HG02588 (cell line): ENCODE data around the gene DOCK4.

Experiments
- ATAC-seq: cut with Tn5 transposase; IDR thresholded peaks from one replicate; pipeline ENCODE4 v1.9.1; 2021; ENCODE audit warnings: mild to moderate bottlenecking, moderate library complexity; ENCODE audit not compliant: unreplicated experiment

The DOCK4 gene

GRCh38 chr7:112015146-112015545, 191.1 kb downstream of the DOCK4 start:
- ATAC-seq: no peak

GRCh38 chr7:112014347-112014746, 191.9 kb downstream of the DOCK4 start:
- ATAC-seq: no peak

- ATAC-seq: no peak
Observed at GRCh38 chr7:112013274-112013673, 192.9 kb downstream of the DOCK4 start.

GRCh38 chr7:112012242-112012641, 194.0 kb downstream of the DOCK4 start:
- no peak for ATAC-seq

GRCh38 chr7:112010994-112011393, 195.2 kb downstream of the DOCK4 start:
- ATAC-seq: no peak

GRCh38 chr7:112010109-112010508, 196.1 kb downstream of the DOCK4 start:
- ATAC-seq: no peak

- no peak for ATAC-seq
Observed at GRCh38 chr7:112009081-112009480, 197.1 kb downstream of the DOCK4 start.

- ATAC-seq: no peak
Observed at GRCh38 chr7:112007185-112007584, 199.0 kb downstream of the DOCK4 start.

GRCh38 chr7:112006071-112006470, 200.1 kb downstream of the DOCK4 start:
- no peak for ATAC-seq

GRCh38 chr7:112005205-112005775, 200.9 kb downstream of the DOCK4 start:
- no peak for ATAC-seq

GRCh38 chr7:112001091-112001826, 204.9 kb downstream of the DOCK4 start:
- no peak for ATAC-seq

GRCh38 chr7:111998326-111998725, 207.9 kb downstream of the DOCK4 start:
- ATAC-seq: no peak

GRCh38 chr7:111997546-111997945, 208.7 kb downstream of the DOCK4 start:
- no peak for ATAC-seq

- no peak for ATAC-seq
Observed at GRCh38 chr7:111992601-111993000, 213.6 kb downstream of the DOCK4 start.

- no peak for ATAC-seq
Observed at GRCh38 chr7:111990643-111991042, 215.6 kb downstream of the DOCK4 start.

GRCh38 chr7:111987886-111988285, 218.3 kb downstream of the DOCK4 start:
- ATAC-seq: no peak

- ATAC-seq: no peak
Observed at GRCh38 chr7:111987115-111987826, 218.9 kb downstream of the DOCK4 start.

- no peak for ATAC-seq
Observed at GRCh38 chr7:111986601-111987000, 219.6 kb downstream of the DOCK4 start.

GRCh38 chr7:111985798-111986197, 220.4 kb downstream of the DOCK4 start:
- ATAC-seq: no peak

- ATAC-seq: no peak
Observed at GRCh38 chr7:111982804-111983203, 223.4 kb downstream of the DOCK4 start.

- no peak for ATAC-seq
Observed at GRCh38 chr7:111982133-111982532, 224.1 kb downstream of the DOCK4 start.

- ATAC-seq: no peak
Observed at GRCh38 chr7:111980725-111981124, 225.5 kb downstream of the DOCK4 start.
